NCI-H510A (cell line): ENCODE measurements around the gene SLC44A2.
A peak's percentile ranks its signal among the peaks of the same experiment; 100 is the strongest.
"Not testable (repeated sequence)": the region's sequence is repeated elsewhere in the genome, so short reads cannot be mapped to it uniquely, and the experiment has no call there.

Experiments used
- DNase-seq: peaks from one replicate; lab custom pipeline; 2025; lab: John Stamatoyannopoulos, UW

The SLC44A2 gene

DNA sequence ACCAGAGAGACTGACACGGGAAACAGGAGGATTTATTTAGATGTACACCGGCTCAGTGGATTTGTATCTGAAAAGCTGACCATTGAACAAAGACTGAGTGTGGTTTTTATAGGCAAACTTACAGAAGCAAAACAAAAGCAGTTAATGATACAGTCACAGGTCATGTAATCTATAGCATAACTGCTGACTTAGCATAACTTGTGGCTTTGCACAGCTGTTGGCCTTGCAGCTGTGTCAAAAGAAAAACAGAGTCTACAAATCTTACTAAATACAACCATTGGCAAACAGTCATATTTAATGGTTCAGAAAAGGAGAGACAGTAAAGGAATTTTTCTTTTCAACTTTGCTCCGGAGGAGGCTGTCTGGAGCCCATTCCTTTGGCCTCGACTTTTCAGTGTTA is 26.5 kb downstream of the SLC44A2 start:
- DNase-seq = no peak

DNA sequence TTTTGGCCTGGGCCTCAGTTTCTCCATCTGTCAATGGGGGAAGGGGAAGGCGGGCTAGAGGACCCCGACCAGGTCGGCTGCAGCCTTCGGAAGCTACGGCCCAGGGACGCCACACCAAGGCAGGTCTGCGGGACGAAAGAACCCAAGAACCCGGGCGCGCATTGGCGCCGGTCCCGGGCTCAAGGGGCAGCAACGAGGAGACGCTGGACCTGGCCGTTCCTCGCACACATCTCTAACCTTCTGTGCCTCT is 28.1 kb downstream of the SLC44A2 start:
- DNase-seq = no peak

DNA sequence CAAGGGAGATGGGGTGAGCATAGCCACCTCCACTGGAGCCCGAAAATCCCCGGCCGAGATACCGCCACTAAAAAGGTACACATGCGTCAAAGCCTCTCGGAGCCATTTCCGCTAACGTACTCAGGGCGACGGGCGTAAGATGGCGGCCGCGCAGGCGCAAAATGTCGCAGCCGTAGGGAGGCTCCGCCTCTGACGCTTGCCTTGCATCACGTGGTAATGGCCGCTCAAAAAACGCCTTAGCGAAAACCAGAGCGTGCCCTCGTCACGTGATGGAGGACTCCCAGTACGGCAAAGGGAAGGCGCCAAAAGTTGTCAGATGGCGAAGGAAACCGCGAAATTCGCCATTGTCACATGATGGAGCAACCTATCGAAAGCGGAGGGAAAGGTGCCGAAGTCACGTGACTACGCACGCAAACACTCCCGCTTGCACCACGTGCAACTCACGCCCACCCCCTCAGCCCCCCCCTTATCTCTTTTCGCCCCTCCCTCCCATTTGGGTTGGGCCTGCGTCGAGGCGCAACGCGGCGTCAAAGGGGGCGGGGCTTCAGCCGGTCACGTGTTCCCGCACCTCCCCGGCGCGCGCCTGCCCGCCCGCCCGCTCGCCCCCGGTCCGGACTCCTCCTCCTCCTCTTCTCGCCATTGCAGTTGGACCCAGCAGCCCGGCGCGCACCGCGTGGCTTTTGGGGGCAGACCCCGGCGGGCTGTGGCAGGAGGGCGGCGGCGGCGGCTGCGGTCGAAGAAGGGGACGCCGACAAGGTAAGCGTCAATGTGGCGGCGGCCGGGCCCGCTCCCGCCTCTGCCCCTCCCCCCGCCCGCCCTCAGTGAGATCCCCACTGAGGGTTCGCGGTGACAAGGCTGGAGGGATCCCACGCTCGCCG is 28.6 kb downstream of the SLC44A2 start, which contains the start of gene ILF3:
ILF3 (plus strand) TSS at position 615 of the 878 bp plus-strand sequence. CDS start 16,260 bp downstream, outside the sequence.
- DNase-seq = peak; percentile 99

- peak; percentile 71 for DNase-seq
Observed at GRCh38 chr19:10654610-10655456, 29.5 kb downstream of the SLC44A2 start.

- no peak for DNase-seq
Observed at GRCh38 chr19:10655457-10656312, 30.3 kb downstream of the SLC44A2 start.

DNA sequence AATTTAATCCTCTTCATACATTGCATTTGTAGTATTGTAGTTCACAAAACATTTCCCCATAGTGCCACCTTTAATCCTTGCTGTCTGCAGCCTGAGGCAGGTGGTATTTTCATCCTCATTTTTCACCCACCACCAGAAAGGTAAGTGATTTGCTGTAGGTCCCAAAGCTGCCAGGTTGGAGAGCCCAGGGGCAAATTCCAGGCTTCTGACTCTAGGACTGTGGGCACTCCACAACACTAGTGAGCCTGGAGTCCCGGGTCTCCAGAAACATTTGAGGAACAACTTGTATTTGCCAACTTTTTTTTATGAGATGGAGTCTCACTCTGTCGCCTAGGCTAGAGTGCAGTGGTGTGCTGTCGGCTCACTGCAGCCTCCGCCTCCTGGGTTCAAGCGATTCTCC is 35.0 kb downstream of the SLC44A2 start:
- DNase-seq = no peak

GRCh38 chr19:10661946-10662345 is 36.6 kb downstream of the SLC44A2 start:
- no peak for DNase-seq

GRCh38 chr19:10662384-10663251 is 37.3 kb downstream of the SLC44A2 start:
- no peak for DNase-seq

- not testable (repeated sequence) for DNase-seq
Observed at GRCh38 chr19:10663252-10663563, 37.9 kb downstream of the SLC44A2 start.

DNA sequence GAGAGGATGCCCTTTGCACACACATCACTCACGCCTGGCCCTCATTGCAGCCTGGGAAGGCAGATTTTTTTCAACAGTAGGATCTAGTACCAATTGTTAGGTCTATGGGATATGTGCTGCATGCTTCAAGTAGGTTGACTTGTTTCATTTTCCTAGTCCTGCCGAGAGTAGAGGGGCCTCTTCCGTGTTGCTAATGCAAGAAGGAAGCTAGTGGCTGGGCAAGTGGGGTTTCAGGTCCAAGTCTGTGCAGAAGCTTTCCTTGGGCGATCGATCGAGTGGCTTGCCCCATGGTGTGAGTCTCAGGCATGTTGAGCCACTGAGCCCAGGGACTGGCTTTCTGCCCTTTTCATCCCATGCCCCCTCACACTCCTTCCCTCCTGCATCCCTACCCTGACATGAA is 42.5 kb downstream of the SLC44A2 start:
- no peak for DNase-seq

DNA sequence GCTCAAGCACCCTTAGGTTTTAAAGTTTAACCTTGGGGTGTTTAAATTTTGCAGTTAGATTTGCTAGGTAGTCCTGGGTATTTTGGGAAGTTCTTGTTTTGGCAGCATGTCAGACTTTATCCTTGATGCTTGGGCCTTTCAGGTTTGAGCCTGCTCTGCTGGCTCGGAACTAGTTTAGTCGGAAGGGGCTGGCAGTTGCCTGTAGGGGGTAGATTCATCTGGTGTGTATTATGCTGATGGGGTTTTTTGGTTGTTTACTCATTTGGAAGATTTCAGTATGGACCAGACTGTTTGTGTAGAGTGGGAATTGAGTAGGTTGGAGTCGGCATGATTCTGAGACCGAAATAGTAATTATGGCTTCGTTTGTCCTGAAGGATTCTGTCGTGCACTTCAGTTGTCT is 43.9 kb downstream of the SLC44A2 start:
- no peak for DNase-seq

DNA sequence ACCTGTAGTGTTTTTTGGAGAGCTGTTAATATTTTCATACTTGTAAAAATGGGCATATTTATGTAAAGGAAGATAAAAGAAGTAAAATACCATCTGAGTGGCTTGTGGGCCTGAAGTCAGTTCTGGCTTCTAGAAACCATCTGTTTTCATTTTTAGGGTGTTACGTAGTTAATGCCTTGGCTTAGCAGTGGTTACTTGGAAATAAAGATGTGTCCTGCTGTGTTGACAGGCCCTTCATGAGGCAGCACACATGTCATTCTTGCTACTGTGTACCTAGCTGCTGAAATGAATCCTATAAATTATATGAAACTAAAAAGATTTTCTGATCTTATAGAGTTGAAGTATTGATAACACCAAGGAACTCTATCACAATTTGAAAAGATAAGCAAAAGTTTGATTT is 44.8 kb downstream of the SLC44A2 start:
- DNase-seq = no peak

DNA sequence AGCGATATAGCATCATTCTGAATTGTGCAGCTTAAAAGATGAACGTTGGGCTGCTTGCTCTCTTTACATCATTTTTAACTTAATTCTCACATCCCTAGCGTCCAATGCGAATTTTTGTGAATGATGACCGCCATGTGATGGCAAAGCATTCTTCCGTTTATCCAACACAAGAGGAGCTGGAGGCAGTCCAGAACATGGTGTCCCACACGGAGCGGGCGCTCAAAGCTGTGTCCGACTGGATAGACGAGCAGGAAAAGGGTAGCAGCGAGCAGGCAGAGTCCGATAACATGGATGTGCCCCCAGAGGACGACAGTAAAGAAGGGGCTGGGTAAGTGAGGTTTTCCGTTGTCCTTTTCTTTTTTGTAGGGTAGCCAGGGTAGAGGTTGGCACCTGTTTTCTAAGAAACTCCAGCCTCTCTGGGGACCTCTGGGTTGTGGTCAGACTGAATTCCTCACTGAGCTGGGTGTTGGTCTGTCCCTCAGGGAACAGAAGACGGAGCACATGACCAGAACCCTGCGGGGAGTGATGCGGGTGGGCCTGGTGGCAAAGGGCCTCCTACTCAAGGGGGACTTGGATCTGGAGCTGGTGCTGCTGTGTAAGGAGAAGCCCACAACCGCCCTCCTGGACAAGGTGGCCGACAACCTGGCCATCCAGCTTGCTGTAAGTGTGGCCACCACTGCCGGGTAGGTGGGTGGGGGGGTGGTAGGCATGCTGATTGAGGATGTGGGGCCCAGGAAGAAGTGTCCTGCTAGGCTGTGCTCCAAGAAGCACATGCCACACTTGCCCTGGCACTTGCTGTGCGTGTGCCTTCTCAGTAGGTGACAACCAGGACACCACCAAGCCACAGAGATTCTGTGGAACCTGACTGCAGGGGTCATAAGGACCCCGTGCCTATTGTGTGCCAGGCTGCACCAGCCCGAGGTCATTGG is 45.8 kb downstream of the SLC44A2 start:
- DNase-seq = no peak

DNA sequence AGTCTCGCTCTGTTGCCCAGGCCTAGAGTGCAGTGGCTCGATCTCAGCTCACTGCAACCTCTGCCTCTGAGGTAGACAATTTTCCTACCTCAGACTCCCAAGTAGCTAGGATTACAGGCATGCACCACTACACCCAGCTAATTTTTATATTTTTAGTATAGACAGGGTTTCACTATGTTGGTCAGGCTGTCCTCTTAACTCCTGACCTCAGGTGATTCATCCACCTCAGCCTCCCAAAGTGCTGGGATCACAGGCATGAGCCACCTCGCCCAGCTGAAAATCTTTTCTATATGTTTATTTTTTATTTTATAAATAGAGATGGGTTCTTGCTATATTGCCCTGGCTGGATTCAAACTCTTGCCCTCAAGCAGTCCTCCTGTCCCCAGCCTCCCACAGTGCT is 46.6 kb downstream of the SLC44A2 start:
- DNase-seq = not testable (repeated sequence)

DNA sequence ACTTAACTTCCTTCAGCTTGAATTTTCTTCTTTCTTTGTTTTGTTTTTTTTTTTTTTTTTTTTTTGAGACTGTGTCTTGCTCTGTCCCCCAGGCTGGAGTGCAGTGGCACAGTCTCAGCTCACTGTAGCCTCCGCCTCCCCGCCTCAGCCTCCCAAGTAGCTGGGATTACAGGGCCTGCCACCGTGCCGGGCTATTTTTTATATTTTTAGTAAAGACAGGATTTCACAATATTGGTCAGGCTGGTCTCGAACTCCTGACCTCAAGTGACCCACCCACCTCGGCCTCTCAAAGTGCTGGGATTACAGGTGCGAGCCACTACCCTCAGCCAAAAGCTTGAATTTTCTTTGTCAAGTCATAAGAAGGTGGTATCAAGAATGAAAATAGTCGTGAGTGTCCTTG is 49.9 kb downstream of the SLC44A2 start:
- DNase-seq = not testable (repeated sequence)

DNA sequence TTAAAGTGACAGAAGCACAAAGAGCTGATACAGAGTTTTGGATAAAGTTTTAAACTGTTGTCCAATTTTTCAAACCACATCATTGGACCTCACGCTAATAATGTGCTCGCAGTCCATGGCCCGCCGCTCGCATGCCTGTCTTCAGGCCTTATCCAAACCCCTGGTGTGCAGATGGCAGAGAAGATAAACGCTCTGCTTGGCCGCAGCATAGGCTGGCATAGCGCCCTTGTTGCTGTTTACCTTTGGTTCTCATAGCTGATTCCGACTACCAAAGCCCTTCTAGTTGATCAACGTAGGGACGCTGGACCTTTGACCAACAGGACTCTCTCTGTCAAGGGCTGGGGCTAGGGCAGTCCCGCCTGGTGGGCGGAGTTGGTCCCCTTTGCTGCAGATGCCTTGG is 52.4 kb downstream of the SLC44A2 start:
- no peak for DNase-seq

GRCh38 chr19:10678813-10679212 is 53.5 kb downstream of the SLC44A2 start:
- DNase-seq = no peak

GRCh38 chr19:10679743-10680142 is 54.4 kb downstream of the SLC44A2 start:
- no peak for DNase-seq

GRCh38 chr19:10680545-10681135 is 55.3 kb downstream of the SLC44A2 start:
- DNase-seq = no peak

- DNase-seq = no peak
Observed at GRCh38 chr19:10681658-10682057, 56.3 kb downstream of the SLC44A2 start.
